Parathyroid adenoma (tissue), 2 donors: ENCODE results near the gene SGSH.

Experiments
- H2AFZ ChIP-seq: fragments of 300-600 bp; sonication (generic); one replicate; pipeline ENCODE4 v1.7.0; 2017; ENCODE audit warnings: antibody characterized with exemption, mild to moderate bottlenecking
- H3K27ac ChIP-seq: fragments of 300-600 bp; sonication (generic); one replicate; pipeline ENCODE4 v1.7.0; 2017
- H3K27me3 ChIP-seq: fragments of 300-600 bp; sonication (generic); one replicate; pipeline ENCODE4 v1.7.0; 2017; ENCODE audit warnings: low read length; ENCODE audit not compliant: control insufficient read depth, insufficient read depth
- H3K36me3 ChIP-seq: fragments of 300-600 bp; sonication (generic); one replicate; pipeline ENCODE4 v1.7.0; 2017; ENCODE audit warnings: low read length; ENCODE audit not compliant: control insufficient read depth, insufficient read depth
- H3K4me1 ChIP-seq: fragments of 300-600 bp; sonication (generic); one replicate; pipeline ENCODE4 v1.7.0; 2017; ENCODE audit warnings: control low read depth
- H3K4me2 ChIP-seq: fragments of 300-600 bp; sonication (generic); one replicate; pipeline ENCODE4 v1.7.0; 2017; ENCODE audit warnings: low read length
- H3K4me3 ChIP-seq: fragments of 300-600 bp; sonication (generic); one replicate; pipeline ENCODE4 v1.7.0; 2017; ENCODE audit warnings: low read depth, low read length
- H3K79me2 ChIP-seq: fragments of 300-600 bp; sonication (generic); one replicate; pipeline ENCODE4 v1.7.0; 2017; ENCODE audit warnings: control low read depth
- H3K9ac ChIP-seq: fragments of 300-600 bp; sonication (generic); one replicate; pipeline ENCODE4 v1.7.0; 2017; ENCODE audit warnings: mild to moderate bottlenecking
- H3K9me3 ChIP-seq: fragments of 300-600 bp; sonication (generic); one replicate; pipeline ENCODE4 v1.7.0; 2017; ENCODE audit warnings: low read length; ENCODE audit not compliant: control insufficient read depth
- CTCF ChIP-seq: fragments of 300-600 bp; sonication (generic); IDR thresholded peaks from one replicate; pipeline ENCODE4 v1.7.0; 2017; ENCODE audit warnings: antibody characterized with exemption, mild to moderate bottlenecking
- donor health status: primary hyperparathyroidism.

SGSH gene

GRCh38 chr17:80248894-80249710, 29.0 kb upstream of the SGSH start:
- Histone ChIP-seq H3K4me2 (no peak overlapping the region), H3K9me3 (no peaks in the 10 kb centered on the region)

DNA sequence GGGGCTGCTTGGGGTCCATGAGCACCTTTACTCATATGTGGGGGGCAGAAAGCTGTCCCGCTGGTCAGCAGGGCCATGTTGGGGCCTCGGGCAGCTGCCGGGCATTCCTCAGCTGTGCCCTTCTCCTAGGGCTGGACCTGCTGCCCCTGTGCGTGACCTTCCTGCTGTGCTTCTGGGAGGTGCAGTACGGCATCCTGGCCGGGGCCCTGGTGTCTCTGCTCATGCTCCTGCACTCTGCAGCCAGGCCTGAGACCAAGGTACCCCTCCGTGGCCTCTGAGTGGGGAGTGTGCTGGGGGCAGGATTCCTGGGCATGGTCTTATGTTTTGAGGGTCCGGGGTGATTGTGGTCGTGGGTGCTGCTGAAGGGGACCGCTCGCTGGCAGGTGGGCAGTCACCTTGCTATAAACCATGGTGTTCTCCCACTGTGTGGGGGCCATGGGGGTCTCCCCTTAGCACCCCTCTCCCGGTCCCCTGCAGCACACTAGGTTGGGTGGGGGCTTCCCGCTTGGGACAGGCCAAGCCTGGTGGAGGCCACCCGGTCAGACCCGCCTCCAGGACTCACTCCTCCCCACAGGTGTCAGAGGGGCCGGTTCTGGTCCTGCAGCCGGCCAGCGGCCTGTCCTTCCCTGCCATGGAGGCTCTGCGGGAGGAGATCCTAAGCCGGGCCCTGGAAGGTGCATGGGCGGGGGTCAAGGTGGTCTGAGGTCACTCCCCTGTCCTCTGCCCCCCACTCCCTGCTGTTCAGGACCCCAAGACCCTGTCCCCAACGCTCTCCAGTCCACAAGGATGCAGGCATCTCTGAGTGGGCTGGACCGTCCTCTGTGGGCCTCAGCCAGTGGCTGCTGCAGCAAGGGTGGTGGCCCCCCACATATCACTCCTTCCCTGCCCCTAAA, 28.1 kb upstream of the SGSH start:
- H2AFZ ChIP-seq, result no peak overlapping the region
- no peak overlapping the region for H3K27ac ChIP-seq
- H3K4me3 ChIP-seq, result no peak overlapping the region
- peaks cover 9% of the 10 kb centered on the region for H3K4me1 ChIP-seq
- H3K79me2 ChIP-seq, result no peaks in the 10 kb centered on the region
- H3K9me3 ChIP-seq, result no peaks in the 10 kb centered on the region
- no peak for TF ChIP-seq CTCF
- no peak overlapping the region for H3K4me2 ChIP-seq
- H3K27me3 ChIP-seq, result no peaks in the 10 kb centered on the region
- no peak overlapping the region for H3K9ac ChIP-seq
- no peaks in the 10 kb centered on the region for H3K36me3 ChIP-seq

More at GRCh38 chr17:80248894-80249710, 29.0 kb upstream of the SGSH start:
- Histone ChIP-seq H3K4me3 (no peak overlapping the region), H3K9ac (no peak overlapping the region), H3K27me3 (no peaks in the 10 kb centered on the region), H2AFZ (no peak overlapping the region), H3K27ac (no peak overlapping the region), H3K79me2 (no peaks in the 10 kb centered on the region), H3K4me1 (peaks cover 16% of the 10 kb centered on the region), H3K36me3 (no peaks in the 10 kb centered on the region)
- TF ChIP-seq CTCF, result no peak

DNA sequence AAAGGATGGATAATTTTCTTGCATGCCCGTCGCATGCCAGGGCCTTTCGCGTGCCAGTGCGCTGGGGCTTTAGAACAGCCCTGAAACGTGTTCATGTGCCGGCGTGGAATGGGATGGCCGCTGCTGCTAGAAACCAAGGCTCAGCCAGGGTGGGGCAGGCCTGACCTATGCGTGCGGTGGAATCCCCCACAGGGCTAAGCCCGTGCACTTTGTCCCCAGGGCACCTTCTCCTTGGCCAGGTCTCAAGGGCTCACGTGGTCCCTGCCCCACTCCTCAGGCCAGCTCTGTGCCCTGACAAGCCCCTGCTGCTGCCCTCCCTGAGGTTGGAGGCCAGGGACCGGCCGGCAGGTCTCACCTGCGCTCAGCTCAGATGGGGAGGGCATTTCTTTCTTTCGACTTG, 27.4 kb upstream of the SGSH start:
- Histone ChIP-seq H3K27ac (no peak overlapping the region), H3K36me3 (no peaks in the 10 kb centered on the region), H3K79me2 (no peaks in the 10 kb centered on the region), H3K4me2 (no peak overlapping the region), H3K4me3 (no peak overlapping the region), H3K9me3 (no peaks in the 10 kb centered on the region), H3K27me3 (no peaks in the 10 kb centered on the region), H3K9ac (no peak overlapping the region), H2AFZ (no peak overlapping the region), H3K4me1 (peaks cover 2% of the 10 kb centered on the region)
- no peak for TF ChIP-seq CTCF

DNA sequence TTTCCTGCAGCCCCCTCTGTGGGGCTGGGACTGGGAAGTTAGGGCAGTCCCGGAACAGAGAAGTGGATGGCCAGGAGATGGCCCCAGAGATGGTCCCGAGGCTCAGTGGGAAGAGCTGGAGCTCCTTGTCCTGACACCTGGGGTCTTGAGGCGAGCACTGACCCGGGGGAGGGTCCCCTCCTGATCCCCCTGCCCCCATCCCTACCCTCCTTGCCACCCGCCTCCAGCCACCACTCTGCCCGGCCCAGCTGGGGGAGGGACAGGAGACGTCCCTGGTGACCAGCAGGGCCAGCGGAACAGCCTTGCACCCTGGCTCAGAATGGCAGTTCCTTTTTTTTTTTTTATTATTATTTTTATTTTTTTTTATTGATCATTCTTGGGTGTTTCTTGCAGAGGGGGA, 26.6 kb upstream of the SGSH start:
- no peaks in the 10 kb centered on the region for H3K36me3 ChIP-seq
- H3K4me1 ChIP-seq, result no peaks in the 10 kb centered on the region
- no peak overlapping the region for H3K4me2 ChIP-seq
- no peak overlapping the region for H3K9ac ChIP-seq
- H2AFZ ChIP-seq, result no peak overlapping the region
- no peaks in the 10 kb centered on the region for H3K79me2 ChIP-seq
- TF ChIP-seq CTCF, result no peak
- H3K27me3 ChIP-seq, result no peaks in the 10 kb centered on the region
- no peak overlapping the region for H3K27ac ChIP-seq
- H3K9me3 ChIP-seq, result no peaks in the 10 kb centered on the region
- H3K4me3 ChIP-seq, result no peak overlapping the region
